CD4-positive, alpha-beta T cell treated with Interleukin-17A for 4 hours (primary cell): Measurements from ENCODE around the gene PDE4D.
A peak's percentile ranks its signal among the peaks of the same experiment; 100 is the strongest.

Source experiments
- DNase-seq: peaks from one replicate; pipeline ENCODE4 v3.0.0-alpha.2; 2020; ENCODE audit warnings: mixed read lengths

Gene PDE4D

DNA sequence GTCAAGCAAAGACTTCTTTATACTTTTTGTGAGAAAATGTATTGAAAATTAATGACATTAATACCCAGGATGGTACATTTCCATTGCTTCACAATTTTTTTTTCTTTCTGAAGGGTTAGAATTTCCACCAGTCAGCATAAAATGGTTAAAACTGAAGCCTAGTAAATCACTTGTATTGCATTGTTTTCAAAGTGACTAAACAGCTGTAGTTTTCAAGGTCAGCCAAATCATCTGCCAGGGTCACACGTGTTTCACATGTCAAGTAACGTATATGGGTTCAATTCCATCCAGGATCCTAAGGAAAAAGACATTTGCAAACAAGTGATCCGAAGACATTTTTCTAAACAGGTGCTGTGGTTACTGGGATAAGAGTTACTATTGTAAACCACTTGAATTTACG is 736.5 kb downstream of the PDE4D start:
- no peak for DNase-seq

DNA sequence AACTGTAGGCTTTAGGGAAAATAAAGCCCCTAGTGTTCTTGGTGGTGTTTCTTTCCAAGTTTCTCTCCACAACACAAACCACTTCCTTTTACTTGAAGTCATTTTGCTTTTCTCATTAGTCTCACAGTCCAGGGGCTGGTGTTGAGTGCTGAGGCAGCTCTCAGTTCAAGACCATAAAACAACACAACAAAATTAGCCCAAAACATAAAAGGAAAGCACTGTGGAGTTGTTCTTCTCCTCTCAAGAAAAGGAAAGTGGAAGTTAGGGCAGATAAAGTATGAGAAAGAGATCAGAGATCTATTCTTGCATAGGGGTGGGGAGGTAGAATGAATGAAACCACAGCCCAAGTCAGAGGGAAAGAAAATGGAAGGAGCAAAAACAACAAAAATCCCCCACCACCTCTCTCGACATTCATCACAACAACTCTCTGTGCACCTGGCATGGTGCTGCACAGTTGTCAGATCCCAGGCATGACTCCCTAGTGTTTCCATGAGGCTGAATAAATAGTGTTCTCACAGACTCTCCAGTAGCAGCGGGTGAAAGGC is 740.8 kb downstream of the PDE4D start:
- DNase-seq, result no peak

DNA sequence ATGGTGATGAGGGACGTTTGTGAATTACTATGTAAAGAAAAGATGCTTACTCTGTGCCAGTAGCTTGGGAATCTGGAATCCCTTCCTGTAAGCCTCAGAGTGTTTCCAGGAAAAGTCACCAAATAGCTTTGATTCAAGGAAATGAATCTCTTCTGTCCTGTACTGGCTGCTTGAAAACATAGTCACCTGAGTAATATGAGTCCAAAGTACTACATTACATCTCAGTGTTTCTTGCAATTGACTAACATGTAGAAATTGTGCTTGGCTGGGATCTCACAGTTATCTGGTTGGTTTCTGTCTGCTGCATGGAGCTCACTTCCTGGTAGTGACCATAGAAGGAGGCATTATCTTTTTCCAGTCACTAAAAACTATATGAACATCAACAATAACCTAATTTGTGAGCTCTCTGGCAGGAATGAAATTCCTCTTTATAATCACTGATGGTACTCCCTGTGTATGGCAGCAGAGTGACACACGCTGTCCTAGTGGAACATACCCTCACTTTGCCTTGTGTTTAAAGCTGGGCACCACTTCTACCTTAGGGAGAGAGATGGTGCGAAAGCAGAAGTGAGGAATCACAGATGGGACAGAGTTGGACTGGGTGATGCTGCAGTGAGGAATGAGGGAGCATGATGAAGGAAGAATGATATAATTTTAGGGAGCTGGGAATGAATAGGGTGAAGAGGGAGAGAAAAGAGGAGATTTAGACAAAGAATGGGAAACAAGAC is 742.2 kb downstream of the PDE4D start:
- no peak for DNase-seq

DNA sequence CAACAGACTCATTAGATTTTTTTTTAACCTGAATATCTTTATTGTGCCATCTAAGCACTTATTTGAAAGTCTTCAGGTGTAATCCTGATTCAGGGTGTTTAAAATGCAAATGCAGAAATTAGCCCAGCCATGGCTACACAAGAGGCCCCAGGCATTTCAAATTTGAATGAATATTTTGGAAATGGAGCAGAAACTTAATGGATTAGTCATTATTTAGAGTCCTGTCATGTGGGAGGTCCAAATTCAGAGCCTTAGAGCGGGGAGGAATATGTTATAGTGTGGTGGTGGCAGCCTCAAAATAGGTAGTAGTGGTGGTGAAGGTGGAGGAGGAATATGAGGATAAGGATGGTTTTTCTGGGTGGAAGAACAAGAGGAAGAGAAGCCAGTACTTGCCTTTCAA is 743.7 kb downstream of the PDE4D start:
- no peak for DNase-seq

DNA sequence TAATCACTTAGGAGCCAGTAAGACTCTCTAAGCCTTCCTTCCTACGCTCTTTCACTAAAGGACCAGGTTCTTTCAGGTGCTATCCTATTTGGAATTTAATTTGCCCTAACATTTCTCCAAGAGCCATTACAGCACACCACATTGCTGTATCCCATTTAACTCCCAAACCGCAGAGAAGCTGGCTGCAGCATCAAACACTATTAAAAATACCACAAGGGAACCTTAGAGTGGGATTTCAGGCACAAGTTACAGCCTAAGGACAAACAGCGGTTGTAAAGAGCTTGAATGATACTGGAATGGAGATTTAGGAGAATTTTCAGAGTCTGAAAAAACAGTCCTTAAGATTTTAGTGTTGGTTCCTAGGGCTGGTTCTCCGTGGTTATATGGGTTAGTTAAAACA is 744.3 kb downstream of the PDE4D start:
- DNase-seq, result no peak

DNA sequence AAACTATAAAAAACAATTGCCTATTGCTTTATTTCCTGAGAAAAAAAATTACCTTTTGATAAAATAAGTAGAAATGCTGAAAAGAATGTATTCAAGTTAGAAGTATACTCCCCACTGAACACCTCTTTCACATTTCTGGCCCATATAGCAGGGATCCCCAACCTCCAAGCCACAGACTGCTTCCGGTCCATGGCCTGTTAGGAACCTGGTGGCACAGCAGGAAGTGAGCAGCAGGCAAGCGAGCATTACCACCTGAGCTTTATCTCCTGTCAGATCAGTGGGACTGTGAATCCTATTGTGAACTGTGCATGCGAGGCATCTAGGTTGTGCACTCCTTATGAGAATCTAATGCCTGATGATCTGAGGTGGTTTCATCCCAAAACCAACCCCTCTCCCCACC is 746.8 kb downstream of the PDE4D start:
- peak; percentile 37 for DNase-seq

DNA sequence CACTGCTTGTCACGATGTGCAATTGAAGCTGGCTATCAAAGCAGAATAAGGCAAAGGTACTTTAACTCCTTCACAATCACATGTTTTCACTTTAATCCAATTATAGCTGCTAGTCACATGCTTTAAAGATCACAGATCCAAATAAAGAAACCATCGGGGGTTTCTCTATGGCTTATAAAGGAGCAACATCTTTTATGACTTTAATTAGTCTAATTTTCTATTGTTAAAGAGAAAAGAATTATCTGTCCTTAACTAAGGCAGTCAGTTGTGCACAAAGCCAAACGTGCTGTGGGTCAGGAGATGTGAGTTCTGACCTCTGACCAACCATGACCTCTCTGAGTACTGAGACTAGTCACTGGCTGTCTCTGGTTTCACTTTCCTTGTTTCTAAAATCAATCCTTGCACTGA is 749.6 kb downstream of the PDE4D start:
- no peak for DNase-seq

DNA sequence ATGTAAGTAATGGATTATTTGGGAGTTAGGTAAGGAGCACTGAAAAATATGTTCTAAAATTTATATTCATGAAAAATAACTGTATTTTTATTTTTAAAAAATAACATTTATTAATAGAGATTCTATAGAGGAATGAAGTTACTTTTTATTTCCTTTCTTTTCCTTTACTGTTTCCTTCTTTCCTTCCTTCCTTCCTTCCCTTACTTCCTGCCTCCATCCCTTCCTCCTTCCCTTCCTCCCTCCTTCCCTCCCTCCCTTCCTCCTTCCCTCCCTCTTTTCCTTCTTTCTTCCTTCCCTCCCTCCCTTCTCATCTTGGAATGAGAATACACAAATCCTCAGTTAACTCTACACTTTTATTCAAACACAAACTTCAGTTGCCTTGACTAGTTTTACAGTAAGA is 750.6 kb downstream of the PDE4D start:
- DNase-seq, result no peak

DNA sequence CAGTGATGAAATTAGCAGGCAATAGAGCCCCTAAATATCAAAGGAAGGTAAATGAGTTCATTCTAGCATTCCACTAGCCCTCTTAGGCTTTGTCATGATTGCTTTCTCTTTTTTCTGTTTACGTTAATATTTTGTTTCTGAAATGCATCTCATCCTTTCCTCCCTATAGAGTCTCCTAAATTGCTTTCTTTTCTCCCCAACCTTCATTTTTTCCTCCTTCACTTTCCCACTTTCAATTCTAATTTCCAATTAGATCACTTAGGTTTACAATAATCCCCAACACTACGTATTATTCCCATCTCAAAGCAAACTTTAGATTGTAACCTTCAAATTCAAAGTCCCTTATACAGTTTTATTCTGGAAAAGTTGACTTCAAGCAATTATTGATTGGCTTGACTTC is 751.4 kb downstream of the PDE4D start:
- no peak for DNase-seq

DNA sequence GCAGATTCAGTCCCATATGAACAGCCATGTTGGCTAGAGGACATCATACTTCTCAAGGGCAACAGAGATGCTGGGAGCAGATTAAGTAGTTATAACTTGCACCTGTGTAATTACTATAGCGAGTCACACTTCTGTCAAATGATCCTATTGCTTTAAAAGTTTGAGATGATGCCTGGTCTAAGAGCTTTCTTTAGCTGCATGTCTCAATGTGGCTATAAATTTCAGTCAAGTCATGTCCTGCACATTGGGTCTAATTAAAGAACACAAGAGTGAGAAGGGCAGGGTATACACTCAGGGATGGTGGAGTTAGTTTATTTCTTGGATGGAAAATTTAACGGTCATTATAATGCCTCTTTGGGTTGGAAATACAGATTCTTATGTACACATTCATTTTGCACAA is 753.4 kb downstream of the PDE4D start:
- no peak for DNase-seq

DNA sequence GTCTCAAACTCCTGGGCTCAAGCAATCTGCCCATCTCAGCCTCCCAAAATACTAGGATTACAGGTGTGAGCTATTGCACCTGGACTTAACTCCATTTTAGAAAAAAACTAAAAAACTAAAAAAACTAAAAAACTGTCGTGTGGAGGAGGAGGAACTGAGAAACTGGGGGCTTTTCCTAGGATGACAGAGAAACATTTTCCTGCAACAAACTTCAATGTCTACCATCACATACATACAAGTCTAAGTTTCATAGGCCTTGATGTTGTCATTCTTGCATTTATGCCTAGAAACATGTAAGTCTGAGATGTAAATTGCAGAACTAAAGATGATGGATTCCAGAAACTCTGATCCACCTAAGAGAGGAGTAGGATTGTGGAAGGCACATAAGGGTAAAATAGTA is 753.8 kb downstream of the PDE4D start:
- no peak for DNase-seq

DNA sequence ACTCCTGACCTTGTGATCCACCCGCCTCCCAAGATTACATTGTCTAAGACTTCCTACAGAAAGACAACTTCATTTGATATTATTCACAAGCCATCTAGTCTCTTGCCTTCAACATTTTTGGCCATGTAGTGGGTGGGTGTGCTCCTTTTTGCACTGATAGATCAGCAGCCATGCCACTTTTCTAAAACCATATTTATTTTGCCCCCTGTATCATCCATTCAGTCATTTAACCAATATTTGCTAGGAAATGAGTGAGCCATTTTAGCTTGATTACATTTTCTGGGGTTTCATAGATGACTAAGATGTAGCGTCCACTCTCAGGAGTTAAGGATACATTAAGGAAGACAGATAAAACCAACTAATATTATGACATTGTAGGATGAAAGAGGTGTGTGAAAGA is 755.0 kb downstream of the PDE4D start:
- no peak for DNase-seq

DNA sequence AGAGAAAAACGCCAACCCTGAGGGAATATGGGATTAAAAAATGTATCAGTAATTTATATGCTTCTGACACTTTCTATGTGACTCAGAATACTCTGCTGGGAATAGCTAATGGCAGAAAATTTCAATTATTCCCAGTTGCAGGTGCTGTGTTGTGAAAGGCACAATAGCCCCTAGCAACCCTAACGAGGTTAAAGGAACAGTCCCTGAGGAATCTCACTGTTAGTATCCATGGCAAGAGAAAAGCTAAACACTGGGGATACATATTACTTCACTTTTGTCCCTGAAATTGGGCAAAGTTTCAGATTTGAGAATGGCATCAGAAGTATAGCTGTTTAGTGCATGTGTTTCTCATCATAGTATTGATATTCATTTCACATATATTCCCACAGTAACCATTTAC is 755.7 kb downstream of the PDE4D start:
- DNase-seq, result no peak

DNA sequence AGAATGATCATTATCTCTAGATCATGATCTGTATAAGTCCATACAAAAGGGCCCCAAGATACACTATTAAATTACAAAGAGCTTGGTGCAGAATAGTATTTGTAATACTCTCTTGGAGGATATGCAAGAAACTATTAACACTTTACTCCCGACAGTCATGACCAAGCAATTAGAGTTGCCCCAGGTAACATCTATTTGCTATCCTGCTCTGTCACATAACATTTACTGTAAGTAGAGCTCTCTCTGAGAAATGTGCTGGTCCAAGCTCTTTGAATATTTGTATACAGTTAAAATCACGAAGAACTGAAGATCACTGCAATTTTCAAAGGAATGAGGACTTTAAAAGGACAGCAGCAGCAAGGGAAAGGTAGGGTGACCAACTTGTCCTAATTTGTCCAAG is 757.0 kb downstream of the PDE4D start:
- DNase-seq, result no peak

DNA sequence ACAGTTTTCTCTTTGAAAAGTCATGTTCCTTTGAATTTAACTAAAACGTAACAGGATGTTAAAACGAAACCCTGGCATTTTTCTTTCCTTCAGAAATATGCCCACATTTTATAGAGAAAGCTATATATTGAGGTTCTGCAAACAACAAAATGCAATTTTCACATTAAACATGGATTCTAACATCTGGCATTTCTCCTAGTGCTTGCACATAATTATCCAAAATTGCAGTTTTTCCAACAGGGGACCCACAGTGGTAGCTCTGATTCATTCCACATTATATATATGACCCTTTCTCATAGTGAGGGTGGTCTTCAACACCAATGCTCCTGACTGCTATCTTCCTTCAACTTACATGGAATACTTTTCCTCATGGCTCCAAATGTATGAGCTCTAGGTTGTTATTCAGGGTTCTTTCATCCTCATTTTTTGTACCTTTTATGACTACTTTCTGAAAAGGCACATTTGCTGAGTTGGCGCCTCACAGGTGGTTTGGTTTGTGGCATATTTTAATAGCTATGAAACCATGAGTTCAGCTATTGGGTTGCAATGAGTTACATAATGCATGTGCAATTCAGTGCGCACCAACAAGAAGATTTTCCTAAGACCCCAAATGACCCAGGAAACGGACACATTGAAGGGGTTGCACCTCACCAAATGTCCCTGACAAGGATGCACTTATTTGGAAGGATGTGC is 758.9 kb downstream of the PDE4D start:
- no peak for DNase-seq

DNA sequence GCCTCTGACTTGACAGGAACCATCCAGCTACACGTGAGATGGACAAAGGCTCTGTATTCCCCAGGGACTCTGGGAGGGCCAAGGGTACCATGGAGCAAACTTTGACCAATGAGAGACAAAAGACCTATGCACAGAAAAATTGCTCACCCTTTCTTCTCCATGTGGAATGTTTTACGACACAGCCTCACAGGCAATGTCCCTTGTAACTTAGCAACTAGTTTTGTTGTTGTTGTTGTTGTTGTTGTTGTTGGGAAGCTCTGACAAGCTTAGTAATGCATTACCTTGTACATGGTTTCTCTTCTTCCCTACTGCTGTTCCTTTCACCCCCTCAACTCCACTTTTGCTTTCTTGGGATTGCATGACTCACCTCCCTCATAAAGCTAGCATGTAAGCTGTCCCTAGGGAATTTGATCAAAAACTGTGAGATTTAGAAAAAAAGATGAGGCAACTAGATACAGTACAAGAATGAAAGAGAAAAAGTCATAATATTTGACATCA is 759.7 kb downstream of the PDE4D start:
- no peak for DNase-seq

DNA sequence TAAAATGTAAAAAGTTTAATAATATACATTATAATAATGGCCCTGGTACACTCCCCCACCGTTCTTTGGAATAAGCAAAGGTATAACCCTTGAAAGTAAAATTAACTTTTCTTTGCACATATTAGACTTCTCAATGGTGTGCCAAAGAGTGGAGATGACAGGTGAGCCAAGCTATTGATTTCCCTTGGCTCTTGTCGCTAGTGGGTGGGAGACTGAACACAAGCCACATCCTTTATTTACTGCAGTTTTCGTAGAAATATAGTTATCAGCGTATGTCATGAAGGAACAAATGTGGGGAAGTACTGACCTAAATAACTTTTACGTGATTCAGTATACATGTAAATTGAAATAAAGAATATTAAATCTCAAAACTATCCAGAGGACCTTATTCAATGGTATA is 761.4 kb downstream of the PDE4D start:
- DNase-seq, result peak; percentile 12

DNA sequence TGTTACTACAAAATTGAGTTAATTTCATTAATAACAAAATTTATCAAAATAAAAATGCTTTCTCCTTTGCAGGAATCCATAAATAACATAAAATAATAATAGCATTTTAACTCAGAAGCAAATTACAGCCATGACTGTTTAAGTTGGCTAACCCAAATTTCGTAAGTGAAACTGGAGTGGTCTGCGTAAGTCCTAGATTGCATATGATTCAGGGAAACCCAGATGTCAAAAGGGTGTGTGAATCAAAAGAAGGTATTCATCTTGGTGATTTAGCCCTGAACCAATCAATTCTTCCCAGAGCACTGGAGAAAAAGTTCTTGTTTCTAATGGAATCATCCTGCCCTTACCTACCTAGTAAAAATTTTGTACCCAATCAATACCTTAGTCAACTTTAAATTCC is 763.1 kb downstream of the PDE4D start:
- no peak for DNase-seq

DNA sequence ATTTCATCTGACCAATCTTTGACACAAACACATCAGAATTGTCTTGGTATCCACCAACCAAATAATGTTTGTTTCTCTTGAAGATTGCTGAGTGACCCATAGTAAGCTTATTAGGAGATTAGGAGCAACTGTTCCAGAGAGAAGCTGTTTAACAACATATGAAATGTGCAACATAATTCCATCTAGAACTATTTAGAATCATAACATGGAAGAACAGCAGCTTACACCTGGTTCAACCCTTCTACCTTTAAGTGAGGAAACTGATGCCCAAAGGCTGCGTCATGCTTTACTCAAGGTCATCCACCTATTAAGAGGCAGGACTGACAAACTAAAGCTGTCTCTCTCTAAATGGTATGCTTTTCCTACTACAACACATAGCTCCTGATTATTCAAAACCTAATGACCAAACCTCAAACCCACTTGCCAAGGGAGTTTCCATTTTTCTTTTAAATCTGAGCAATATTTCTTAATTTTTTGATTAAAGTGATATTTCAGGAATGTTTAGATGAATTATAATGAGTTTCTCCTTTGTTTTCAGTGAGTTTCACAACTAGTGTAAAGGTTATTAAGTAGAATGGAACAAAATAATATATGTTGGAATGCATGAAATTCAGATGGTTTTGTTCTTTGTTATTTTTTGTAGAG is 764.8 kb downstream of the PDE4D start:
- no peak for DNase-seq

DNA sequence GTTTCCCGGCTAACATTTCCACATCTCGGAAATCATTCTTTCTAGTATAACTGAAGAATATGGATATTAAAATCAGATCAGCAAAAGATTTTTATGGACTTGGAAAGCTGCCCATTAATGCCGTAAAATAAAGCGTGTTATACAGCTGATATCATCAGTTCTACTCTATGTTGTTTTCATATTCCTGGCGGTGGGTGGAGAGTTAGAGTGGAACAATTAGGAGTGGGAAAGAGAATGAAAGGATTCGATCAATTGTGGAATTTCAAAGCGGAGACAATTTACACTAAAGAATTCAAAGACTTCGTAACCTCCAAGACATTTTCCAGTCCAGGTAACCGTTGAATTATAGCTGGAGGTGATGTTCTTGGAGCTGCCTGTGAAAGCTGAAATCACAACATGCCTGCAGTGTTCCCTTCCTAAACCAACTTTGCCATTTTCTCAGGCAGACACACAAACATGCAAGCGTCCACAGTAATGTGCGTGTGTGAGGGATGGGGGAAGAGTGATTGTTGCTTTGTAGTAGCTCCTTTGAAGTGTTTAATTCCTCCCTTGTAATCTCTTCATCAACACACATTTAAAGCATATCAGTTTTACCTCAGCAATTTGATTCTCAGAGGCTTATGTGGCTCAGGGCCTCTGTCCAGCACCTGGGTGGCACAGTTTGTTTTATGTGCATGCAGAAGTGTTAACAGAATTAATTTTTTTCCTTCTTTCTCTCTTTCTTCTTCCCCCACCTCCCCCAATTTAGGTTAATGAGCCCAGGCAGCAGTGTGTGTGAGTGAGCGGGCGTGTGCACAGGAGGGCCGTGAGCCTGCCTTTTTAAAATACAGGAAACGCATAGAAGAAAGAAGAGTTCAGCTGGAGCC is 766.6 kb downstream of the PDE4D start:
- no peak for DNase-seq

DNA sequence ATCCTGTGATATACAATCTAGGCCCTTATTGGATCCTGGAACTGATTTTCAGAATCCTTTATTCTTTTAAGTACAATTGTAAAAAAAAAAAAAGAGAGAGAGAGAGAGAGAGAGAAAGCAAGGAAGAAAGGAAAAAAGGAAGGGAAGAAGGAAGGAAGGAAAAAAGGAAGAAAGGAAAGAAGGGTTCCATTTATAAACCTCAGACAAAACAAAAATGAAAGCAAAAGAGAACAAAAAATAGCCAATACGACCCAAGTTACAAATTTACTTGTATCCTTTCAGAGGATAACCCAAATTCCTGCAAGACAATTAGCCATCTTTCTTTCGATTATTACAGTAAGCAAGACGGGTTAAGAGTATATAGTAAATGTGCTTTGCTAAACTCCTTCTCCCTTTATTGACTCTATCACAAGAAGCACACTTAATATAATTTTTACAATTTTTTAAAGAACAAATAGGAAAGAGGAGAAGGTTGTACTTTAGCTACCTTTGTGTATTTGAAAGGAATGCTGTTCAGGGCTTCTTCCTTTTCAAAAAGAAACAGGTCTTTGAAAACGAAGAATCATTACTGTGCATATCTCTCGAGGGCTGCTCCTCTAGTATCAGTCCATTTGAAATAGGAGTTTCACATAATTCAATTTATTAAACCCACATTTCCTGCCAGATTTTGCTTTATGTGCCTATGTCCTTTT is 767.4 kb downstream of the PDE4D start:
- no peak for DNase-seq
